ENCODE data around the gene CYP26C1.

- TF ChIP-seq EP300 (IDR thresholded peaks at IDR 0.05) (no peak), POLR2A (IDR thresholded peaks at IDR 0.05) (no peak), CTCF (IDR thresholded peaks at IDR 0.05) (no peak)
These were observed 25.7 kb downstream of the CYP26C1 start for GRCh38 chr10:93086289-93086688.
